ENCODE measurements around the gene CRPPA.

- TF ChIP-seq CTCF (conservative IDR thresholded peaks at IDR 0.05; ENCODE audit: low read length) = no peak
- TF ChIP-seq EZH2phosphoT487 (IDR thresholded peaks at IDR 0.05; ENCODE audit: borderline replicate concordance, low read depth, low read length) = no peak
These were observed 17.9 kb downstream of the CRPPA start for GRCh38 chr7:16403475-16403874.
